ENCODE measurements around the gene ACTG2.

ACTG2 gene

GRCh38 chr2:73964223-73964622 is 71.4 kb downstream of the ACTG2 start:
- H3K23ac ChIP-seq (ENCODE audit: low read depth, low read length, poor library complexity), result no peak overlapping the region
- no peak overlapping the region for H3K9ac ChIP-seq (ENCODE audit: low read depth, low read length, poor library complexity)
- no peak overlapping the region for H2BK12ac ChIP-seq (ENCODE audit: low read length)
- WGBS, 2 donors (ENCODE audit: extremely low coverage in 2 of 2, insufficient read length in 2 of 2, insufficient replicate concordance in 1 of 2), result no CpG with 5 or more reads among the region's 2 CpGs
- no peak overlapping the region for H2BK15ac ChIP-seq (ENCODE audit: low read length)
- H4K8ac ChIP-seq (ENCODE audit: low read depth, low read length), result no peak overlapping the region
- H2BK5ac ChIP-seq (ENCODE audit: low read length), result no peak overlapping the region
- no peak for DNase-seq (ENCODE audit: low spot score)
- H3K4me3 ChIP-seq (ENCODE audit: low read length in 2 of 2), result no peak overlapping the region
- H3K36me3 ChIP-seq (replicated peaks in 1 of 2; ENCODE audit: control insufficient read depth in 2 of 2, insufficient read depth in 2 of 2, low read length in 2 of 2), result peaks cover 1 to 18% of the 10 kb centered on the region in 2 donors
- H3K14ac ChIP-seq (ENCODE audit: low read length), result no peak overlapping the region
- H2AFZ ChIP-seq (ENCODE audit: low read length), result no peak overlapping the region
- H3K27me3 ChIP-seq (ENCODE audit: control insufficient read depth in 3 of 3, insufficient read depth in 3 of 3, low read depth in 1 of 3, low read length in 3 of 3), result no peaks in the 10 kb centered on the region
- no peak overlapping the region for H3K4ac ChIP-seq (ENCODE audit: low read length)
- H3K27ac ChIP-seq (replicated peaks; ENCODE audit: low read length), result no peak overlapping the region
- H3K4me2 ChIP-seq (ENCODE audit: insufficient read depth, low read length, poor library complexity, severe bottlenecking), result no peak overlapping the region
- no peak overlapping the region for H4K91ac ChIP-seq (ENCODE audit: low read depth, low read length, poor library complexity)
- H3K4me1 ChIP-seq (ENCODE audit: control insufficient read depth in 2 of 2, insufficient read depth in 1 of 2, low read depth in 1 of 2, low read length in 2 of 2), result no peaks in the 10 kb centered on the region
- H3K18ac ChIP-seq (ENCODE audit: low read length), result no peak overlapping the region
- H3K9me3 ChIP-seq (replicated peaks in 1 of 2; ENCODE audit: control insufficient read depth in 2 of 2, insufficient read depth in 1 of 2, low read depth in 1 of 2, low read length in 2 of 2), result peaks cover 0 to 2% of the 10 kb centered on the region in 2 donors
- no peak overlapping the region for H2BK120ac ChIP-seq (ENCODE audit: low read depth, low read length)
- no peaks in the 10 kb centered on the region for H3K79me1 ChIP-seq (ENCODE audit: low read depth, low read length)
- no peak overlapping the region for H2AK5ac ChIP-seq (ENCODE audit: low read depth, low read length)

- Histone ChIP-seq H3K27me3 (ENCODE audit: control insufficient read depth in 3 of 3, insufficient read depth in 3 of 3, low read depth in 1 of 3, low read length in 3 of 3) (peaks cover 0 to 3% (median 0%) of the 10 kb centered on the region in 3 experiments), H3K23ac (ENCODE audit: low read depth, low read length, poor library complexity) (no peak overlapping the region), H3K4ac (ENCODE audit: low read length) (no peak overlapping the region), H2BK15ac (ENCODE audit: low read length) (no peak overlapping the region), H3K9ac (ENCODE audit: low read depth, low read length, poor library complexity) (no peak overlapping the region), H3K27ac (replicated peaks; ENCODE audit: low read length) (no peak overlapping the region), H3K4me3 (ENCODE audit: low read length in 2 of 2) (no peak overlapping the region), H4K8ac (ENCODE audit: low read depth, low read length) (no peak overlapping the region), H2BK12ac (ENCODE audit: low read length) (no peak overlapping the region), H2AFZ (ENCODE audit: low read length) (no peak overlapping the region), H3K36me3 (replicated peaks in 1 of 2; ENCODE audit: control insufficient read depth in 2 of 2, insufficient read depth in 2 of 2, low read length in 2 of 2) (peaks cover 0 to 11% of the 10 kb centered on the region in 2 donors), H3K4me2 (ENCODE audit: insufficient read depth, low read length, poor library complexity, severe bottlenecking) (no peak overlapping the region), H3K4me1 (ENCODE audit: control insufficient read depth in 2 of 2, insufficient read depth in 1 of 2, low read depth in 1 of 2, low read length in 2 of 2) (no peaks in the 10 kb centered on the region), H4K91ac (ENCODE audit: low read depth, low read length, poor library complexity) (no peak overlapping the region), H3K14ac (ENCODE audit: low read length) (no peak overlapping the region), H3K18ac (ENCODE audit: low read length) (no peak overlapping the region), H2BK5ac (ENCODE audit: low read length) (no peak overlapping the region), H3K9me3 (replicated peaks in 1 of 2; ENCODE audit: control insufficient read depth in 2 of 2, insufficient read depth in 1 of 2, low read depth in 1 of 2, low read length in 2 of 2) (peaks cover 0 to 2% of the 10 kb centered on the region in 2 donors), H3K79me1 (ENCODE audit: low read depth, low read length) (no peaks in the 10 kb centered on the region), H2BK120ac (ENCODE audit: low read depth, low read length) (no peak overlapping the region), H2AK5ac (ENCODE audit: low read depth, low read length) (no peak overlapping the region)
- no CpG with 5 or more reads among the region's 3 CpGs for WGBS, 2 donors (ENCODE audit: extremely low coverage in 2 of 2, insufficient read length in 2 of 2, insufficient replicate concordance in 1 of 2)
- DNase-seq (ENCODE audit: low spot score), result no peak
These were observed 72.2 kb downstream of the ACTG2 start for GRCh38 chr2:73965053-73965452.

GRCh38 chr2:73968357-73968937 is 75.6 kb downstream of the ACTG2 start:
- no peaks in the 10 kb centered on the region for H3K9me3 ChIP-seq (replicated peaks in 1 of 2; ENCODE audit: control insufficient read depth in 2 of 2, insufficient read depth in 1 of 2, low read depth in 1 of 2, low read length in 2 of 2)
- no peak overlapping the region for H3K4me3 ChIP-seq (ENCODE audit: low read length in 2 of 2)
- H3K27ac ChIP-seq (replicated peaks; ENCODE audit: low read length), result no peak overlapping the region
- WGBS, 2 donors (ENCODE audit: extremely low coverage in 2 of 2, insufficient read length in 2 of 2, insufficient replicate concordance in 1 of 2), result no CpG with 5 or more reads among the region's 8 CpGs
- no peak overlapping the region for H4K8ac ChIP-seq (ENCODE audit: low read depth, low read length)
- no peak overlapping the region for H2BK12ac ChIP-seq (ENCODE audit: low read length)
- no peak overlapping the region for H2BK15ac ChIP-seq (ENCODE audit: low read length)
- no peak overlapping the region for H3K4ac ChIP-seq (ENCODE audit: low read length)
- peaks cover 0 to 6% of the 10 kb centered on the region in 2 donors for H3K4me1 ChIP-seq (ENCODE audit: control insufficient read depth in 2 of 2, insufficient read depth in 1 of 2, low read depth in 1 of 2, low read length in 2 of 2)
- peaks cover 0 to 21% (median 0%) of the 10 kb centered on the region in 3 experiments for H3K27me3 ChIP-seq (ENCODE audit: control insufficient read depth in 3 of 3, insufficient read depth in 3 of 3, low read depth in 1 of 3, low read length in 3 of 3)
- H2BK120ac ChIP-seq (ENCODE audit: low read depth, low read length), result no peak overlapping the region
- no peaks in the 10 kb centered on the region for H3K36me3 ChIP-seq (replicated peaks in 1 of 2; ENCODE audit: control insufficient read depth in 2 of 2, insufficient read depth in 2 of 2, low read length in 2 of 2)
- H3K18ac ChIP-seq (ENCODE audit: low read length), result no peak overlapping the region
- no peak overlapping the region for H4K91ac ChIP-seq (ENCODE audit: low read depth, low read length, poor library complexity)
- H3K23ac ChIP-seq (ENCODE audit: low read depth, low read length, poor library complexity), result no peak overlapping the region
- no peak overlapping the region for H2AK5ac ChIP-seq (ENCODE audit: low read depth, low read length)
- no peak for DNase-seq (ENCODE audit: low spot score)
- H2BK5ac ChIP-seq (ENCODE audit: low read length), result no peak overlapping the region
- H2AFZ ChIP-seq (ENCODE audit: low read length), result no peak overlapping the region
- no peak overlapping the region for H3K9ac ChIP-seq (ENCODE audit: low read depth, low read length, poor library complexity)
- no peak overlapping the region for H3K4me2 ChIP-seq (ENCODE audit: insufficient read depth, low read length, poor library complexity, severe bottlenecking)
- no peaks in the 10 kb centered on the region for H3K79me1 ChIP-seq (ENCODE audit: low read depth, low read length)
- no peak overlapping the region for H3K14ac ChIP-seq (ENCODE audit: low read length)

- Histone ChIP-seq H3K9me3 (replicated peaks in 1 of 2; ENCODE audit: control insufficient read depth in 2 of 2, insufficient read depth in 1 of 2, low read depth in 1 of 2, low read length in 2 of 2) (no peaks in the 10 kb centered on the region), H3K36me3 (replicated peaks in 1 of 2; ENCODE audit: control insufficient read depth in 2 of 2, insufficient read depth in 2 of 2, low read length in 2 of 2) (no peaks in the 10 kb centered on the region), H2AFZ (ENCODE audit: low read length) (no peak overlapping the region), H3K23ac (ENCODE audit: low read depth, low read length, poor library complexity) (no peak overlapping the region), H3K27ac (replicated peaks; ENCODE audit: low read length) (no peak overlapping the region), H3K79me1 (ENCODE audit: low read depth, low read length) (no peaks in the 10 kb centered on the region), H3K14ac (ENCODE audit: low read length) (no peak overlapping the region), H4K91ac (ENCODE audit: low read depth, low read length, poor library complexity) (no peak overlapping the region), H3K4me2 (ENCODE audit: insufficient read depth, low read length, poor library complexity, severe bottlenecking) (no peak overlapping the region), H2BK5ac (ENCODE audit: low read length) (no peak overlapping the region), H3K9ac (ENCODE audit: low read depth, low read length, poor library complexity) (no peak overlapping the region), H2BK15ac (ENCODE audit: low read length) (no peak overlapping the region), H3K27me3 (ENCODE audit: control insufficient read depth in 3 of 3, insufficient read depth in 3 of 3, low read depth in 1 of 3, low read length in 3 of 3) (peaks cover 0 to 21% (median 0%) of the 10 kb centered on the region in 3 experiments), H3K4ac (ENCODE audit: low read length) (no peak overlapping the region), H2AK5ac (ENCODE audit: low read depth, low read length) (no peak overlapping the region), H3K18ac (ENCODE audit: low read length) (no peak overlapping the region), H3K4me3 (ENCODE audit: low read length in 2 of 2) (no peak overlapping the region), H2BK120ac (ENCODE audit: low read depth, low read length) (no peak overlapping the region), H4K8ac (ENCODE audit: low read depth, low read length) (no peak overlapping the region), H2BK12ac (ENCODE audit: low read length) (no peak overlapping the region), H3K4me1 (ENCODE audit: control insufficient read depth in 2 of 2, insufficient read depth in 1 of 2, low read depth in 1 of 2, low read length in 2 of 2) (peaks cover 0 to 6% of the 10 kb centered on the region in 2 donors)
- WGBS, 2 donors (ENCODE audit: extremely low coverage in 2 of 2, insufficient read length in 2 of 2, insufficient replicate concordance in 1 of 2), result no CpG with 5 or more reads among the region's 4 CpGs
- DNase-seq (ENCODE audit: low spot score), result no peak
These were observed 76.5 kb downstream of the ACTG2 start for GRCh38 chr2:73969356-73969755.
